ENCODE measurements around the gene PSMD1. TPM values are rescaled to one million over a fixed set of nuclear protein-coding genes. Genes with fewer than 3 reads are reported as not detected.

PSMD1 gene
- total and polyA plus RNA-seq, 2 experiments from 2014 or later: 148 to 177 TPM

DNA sequence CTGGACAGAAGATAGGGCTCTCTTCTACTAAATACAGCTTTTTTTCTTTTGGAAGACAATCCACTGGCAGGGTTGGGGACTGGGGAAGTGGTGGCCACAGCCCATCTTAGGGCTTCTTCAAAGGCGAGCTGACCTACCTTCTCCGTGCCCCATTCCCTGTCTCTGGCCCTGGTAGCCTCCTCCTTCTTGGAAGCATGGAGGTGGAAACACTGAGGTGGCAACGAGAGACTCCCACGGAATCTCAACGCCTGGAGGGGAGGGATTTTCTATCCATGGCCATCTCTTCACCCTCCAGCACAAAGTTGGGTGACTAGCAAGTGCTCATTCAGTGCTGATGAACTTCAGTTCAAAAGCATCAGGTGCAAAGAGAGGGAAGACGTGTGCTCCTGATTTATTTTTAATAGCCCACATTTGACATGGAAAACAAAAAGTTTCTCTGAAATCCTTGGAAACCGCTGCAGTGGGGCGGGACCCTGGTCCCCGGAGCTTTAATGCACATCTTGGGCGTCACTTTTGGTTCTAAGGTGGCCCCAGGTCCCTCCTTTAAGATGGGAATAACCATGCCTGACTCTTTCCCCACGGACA, 141.1 kb downstream of the PSMD1 start:
- Histone ChIP-seq H3K27ac (ENCODE audit: low read depth) (no peak overlapping the region), H3K4me3 (peak overlapping the region; percentile 95), H3K79me2 (replicated peaks; ENCODE audit: insufficient read depth) (peaks cover 26% of the 10 kb centered on the region; the same call in 1 of the 2 replicates), H3K4me1 (ENCODE audit: insufficient read depth) (peaks cover 13% of the 10 kb centered on the region), H2AFZ (peak overlapping the region; percentile 94), H3K9me2 (ENCODE audit: insufficient read depth) (no peaks in the 10 kb centered on the region), H3K4me2 (peak overlapping the region; percentile 97), H3F3A (replicated peaks; ENCODE audit: low read depth) (peaks cover 11% of the 10 kb centered on the region), H3K27me3 (ENCODE audit: insufficient read depth) (no peaks in the 10 kb centered on the region), H3K36me3 (ENCODE audit: insufficient read depth) (no peaks in the 10 kb centered on the region; the same call in 1 of the 2 replicates), H4K20me1 (replicated peaks; ENCODE audit: insufficient read depth) (no peaks in the 10 kb centered on the region)
- peaks cover 5% of the 10 kb centered on the region for H3K27me3 Mint-ChIP-seq (ENCODE audit: insufficient read depth, low read depth, poor library complexity)
- peaks cover 19% of the 10 kb centered on the region for H3K4me1 Mint-ChIP-seq
- H3K36me3 Mint-ChIP-seq (ENCODE audit: low read depth): peaks cover 19% of the 10 kb centered on the region
- peaks cover 11% of the 10 kb centered on the region; the same call in 1 of the 3 replicates for H3K9me3 Mint-ChIP-seq
- H3K27ac Mint-ChIP-seq: peak overlapping the region; percentile 96
- peak overlapping the region; percentile 96 for H3K4me3 Mint-ChIP-seq
- TF ChIP-seq, protein P1, sequence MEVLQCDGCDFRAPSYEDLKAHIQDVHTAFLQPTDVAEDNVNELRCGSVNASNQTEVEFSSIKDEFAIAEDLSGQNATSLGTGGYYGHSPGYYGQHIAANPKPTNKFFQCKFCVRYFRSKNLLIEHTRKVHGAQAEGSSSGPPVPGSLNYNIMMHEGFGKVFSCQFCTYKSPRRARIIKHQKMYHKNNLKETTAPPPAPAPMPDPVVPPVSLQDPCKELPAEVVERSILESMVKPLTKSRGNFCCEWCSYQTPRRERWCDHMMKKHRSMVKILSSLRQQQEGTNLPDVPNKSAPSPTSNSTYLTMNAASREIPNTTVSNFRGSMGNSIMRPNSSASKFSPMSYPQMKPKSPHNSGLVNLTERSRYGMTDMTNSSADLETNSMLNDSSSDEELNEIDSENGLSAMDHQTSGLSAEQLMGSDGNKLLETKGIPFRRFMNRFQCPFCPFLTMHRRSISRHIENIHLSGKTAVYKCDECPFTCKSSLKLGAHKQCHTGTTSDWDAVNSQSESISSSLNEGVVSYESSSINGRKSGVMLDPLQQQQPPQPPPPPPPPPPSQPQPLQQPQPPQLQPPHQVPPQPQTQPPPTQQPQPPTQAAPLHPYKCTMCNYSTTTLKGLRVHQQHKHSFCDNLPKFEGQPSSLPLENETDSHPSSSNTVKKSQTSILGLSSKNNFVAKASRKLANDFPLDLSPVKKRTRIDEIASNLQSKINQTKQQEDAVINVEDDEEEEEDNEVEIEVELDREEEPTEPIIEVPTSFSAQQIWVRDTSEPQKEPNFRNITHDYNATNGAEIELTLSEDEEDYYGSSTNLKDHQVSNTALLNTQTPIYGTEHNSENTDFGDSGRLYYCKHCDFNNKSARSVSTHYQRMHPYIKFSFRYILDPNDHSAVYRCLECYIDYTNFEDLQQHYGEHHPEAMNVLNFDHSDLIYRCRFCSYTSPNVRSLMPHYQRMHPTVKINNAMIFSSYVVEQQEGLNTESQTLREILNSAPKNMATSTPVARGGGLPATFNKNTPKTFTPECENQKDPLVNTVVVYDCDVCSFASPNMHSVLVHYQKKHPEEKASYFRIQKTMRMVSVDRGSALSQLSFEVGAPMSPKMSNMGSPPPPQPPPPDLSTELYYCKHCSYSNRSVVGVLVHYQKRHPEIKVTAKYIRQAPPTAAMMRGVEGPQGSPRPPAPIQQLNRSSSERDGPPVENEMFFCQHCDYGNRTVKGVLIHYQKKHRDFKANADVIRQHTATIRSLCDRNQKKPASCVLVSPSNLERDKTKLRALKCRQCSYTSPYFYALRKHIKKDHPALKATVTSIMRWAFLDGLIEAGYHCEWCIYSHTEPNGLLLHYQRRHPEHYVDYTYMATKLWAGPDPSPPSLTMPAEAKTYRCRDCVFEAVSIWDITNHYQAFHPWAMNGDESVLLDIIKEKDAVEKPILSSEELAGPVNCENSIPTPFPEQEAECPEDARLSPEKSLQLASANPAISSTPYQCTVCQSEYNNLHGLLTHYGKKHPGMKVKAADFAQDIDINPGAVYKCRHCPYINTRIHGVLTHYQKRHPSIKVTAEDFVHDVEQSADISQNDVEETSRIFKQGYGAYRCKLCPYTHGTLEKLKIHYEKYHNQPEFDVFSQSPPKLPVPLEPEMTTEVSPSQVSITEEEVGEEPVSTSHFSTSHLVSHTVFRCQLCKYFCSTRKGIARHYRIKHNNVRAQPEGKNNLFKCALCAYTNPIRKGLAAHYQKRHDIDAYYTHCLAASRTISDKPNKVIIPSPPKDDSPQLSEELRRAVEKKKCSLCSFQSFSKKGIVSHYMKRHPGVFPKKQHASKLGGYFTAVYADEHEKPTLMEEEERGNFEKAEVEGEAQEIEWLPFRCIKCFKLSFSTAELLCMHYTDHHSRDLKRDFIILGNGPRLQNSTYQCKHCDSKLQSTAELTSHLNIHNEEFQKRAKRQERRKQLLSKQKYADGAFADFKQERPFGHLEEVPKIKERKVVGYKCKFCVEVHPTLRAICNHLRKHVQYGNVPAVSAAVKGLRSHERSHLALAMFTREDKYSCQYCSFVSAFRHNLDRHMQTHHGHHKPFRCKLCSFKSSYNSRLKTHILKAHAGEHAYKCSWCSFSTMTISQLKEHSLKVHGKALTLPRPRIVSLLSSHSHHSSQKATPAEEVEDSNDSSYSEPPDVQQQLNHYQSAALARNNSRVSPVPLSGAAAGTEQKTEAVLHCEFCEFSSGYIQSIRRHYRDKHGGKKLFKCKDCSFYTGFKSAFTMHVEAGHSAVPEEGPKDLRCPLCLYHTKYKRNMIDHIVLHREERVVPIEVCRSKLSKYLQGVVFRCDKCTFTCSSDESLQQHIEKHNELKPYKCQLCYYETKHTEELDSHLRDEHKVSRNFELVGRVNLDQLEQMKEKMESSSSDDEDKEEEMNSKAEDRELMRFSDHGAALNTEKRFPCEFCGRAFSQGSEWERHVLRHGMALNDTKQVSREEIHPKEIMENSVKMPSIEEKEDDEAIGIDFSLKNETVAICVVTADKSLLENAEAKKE (CRISPR knock-in tag; IDR thresholded peaks at IDR 0.05): no peak
- no peak for TF ChIP-seq JUNB (IDR thresholded peaks at IDR 0.05; ENCODE audit: unreplicated experiment)
- TF ChIP-seq, protein P2, sequence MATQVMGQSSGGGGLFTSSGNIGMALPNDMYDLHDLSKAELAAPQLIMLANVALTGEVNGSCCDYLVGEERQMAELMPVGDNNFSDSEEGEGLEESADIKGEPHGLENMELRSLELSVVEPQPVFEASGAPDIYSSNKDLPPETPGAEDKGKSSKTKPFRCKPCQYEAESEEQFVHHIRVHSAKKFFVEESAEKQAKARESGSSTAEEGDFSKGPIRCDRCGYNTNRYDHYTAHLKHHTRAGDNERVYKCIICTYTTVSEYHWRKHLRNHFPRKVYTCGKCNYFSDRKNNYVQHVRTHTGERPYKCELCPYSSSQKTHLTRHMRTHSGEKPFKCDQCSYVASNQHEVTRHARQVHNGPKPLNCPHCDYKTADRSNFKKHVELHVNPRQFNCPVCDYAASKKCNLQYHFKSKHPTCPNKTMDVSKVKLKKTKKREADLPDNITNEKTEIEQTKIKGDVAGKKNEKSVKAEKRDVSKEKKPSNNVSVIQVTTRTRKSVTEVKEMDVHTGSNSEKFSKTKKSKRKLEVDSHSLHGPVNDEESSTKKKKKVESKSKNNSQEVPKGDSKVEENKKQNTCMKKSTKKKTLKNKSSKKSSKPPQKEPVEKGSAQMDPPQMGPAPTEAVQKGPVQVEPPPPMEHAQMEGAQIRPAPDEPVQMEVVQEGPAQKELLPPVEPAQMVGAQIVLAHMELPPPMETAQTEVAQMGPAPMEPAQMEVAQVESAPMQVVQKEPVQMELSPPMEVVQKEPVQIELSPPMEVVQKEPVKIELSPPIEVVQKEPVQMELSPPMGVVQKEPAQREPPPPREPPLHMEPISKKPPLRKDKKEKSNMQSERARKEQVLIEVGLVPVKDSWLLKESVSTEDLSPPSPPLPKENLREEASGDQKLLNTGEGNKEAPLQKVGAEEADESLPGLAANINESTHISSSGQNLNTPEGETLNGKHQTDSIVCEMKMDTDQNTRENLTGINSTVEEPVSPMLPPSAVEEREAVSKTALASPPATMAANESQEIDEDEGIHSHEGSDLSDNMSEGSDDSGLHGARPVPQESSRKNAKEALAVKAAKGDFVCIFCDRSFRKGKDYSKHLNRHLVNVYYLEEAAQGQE (IDR thresholded peaks at IDR 0.05; ENCODE audit: unreplicated experiment): no peak
- ATAC-seq: no peak; the same call in 2 of the 3 replicates
- no peak for DNase-seq (ENCODE audit: low spot score)

All from GM23338 (cell line).